Stimulated activated CD4-positive, alpha-beta T cell treated with anti-CD3 and anti-CD28 coated beads, Interleukin-4, amount 100 ng/mL, for 1 hour (primary cell): ENCODE measurements around the gene STN1.
A peak's percentile ranks its signal among the peaks of the same experiment; 100 is the strongest.

Experiments
- DNase-seq: peaks from one replicate; pipeline ENCODE4 v3.0.0-alpha.2; 2020

The STN1 gene

GRCh38 chr10:103892181-103892580 lies 25.8 kb downstream of the STN1 start:
- DNase-seq = no peak

- DNase-seq = no peak
Observed at GRCh38 chr10:103890688-103891087, 27.3 kb downstream of the STN1 start.

DNA sequence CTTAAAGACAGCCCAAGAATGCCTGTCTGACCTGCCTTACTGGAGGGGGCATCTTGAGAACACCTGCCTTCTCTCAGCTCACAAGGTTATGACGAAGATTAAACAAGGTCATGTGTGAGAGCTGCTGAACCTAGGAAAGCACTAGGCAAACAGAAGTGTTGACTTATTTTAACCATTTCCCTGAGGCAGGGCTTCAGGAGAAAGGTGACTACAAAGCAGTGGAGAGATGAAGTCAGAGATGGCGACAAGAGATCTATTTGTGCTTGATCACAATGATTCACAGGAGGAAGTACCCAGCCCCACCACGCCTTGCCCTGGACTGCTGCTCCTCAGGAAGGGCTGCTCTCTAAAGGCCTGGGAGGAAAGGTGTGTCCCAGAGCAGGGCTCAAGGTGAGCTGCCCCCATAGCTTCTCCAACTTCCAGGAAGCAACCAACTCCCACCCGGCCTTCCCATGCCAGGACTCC lies 27.8 kb downstream of the STN1 start:
- DNase-seq = no peak

- no peak for DNase-seq
Observed at GRCh38 chr10:103889121-103889720, 28.8 kb downstream of the STN1 start.

GRCh38 chr10:103888113-103888841 lies 29.7 kb downstream of the STN1 start:
- peak; percentile 11 for DNase-seq

DNA sequence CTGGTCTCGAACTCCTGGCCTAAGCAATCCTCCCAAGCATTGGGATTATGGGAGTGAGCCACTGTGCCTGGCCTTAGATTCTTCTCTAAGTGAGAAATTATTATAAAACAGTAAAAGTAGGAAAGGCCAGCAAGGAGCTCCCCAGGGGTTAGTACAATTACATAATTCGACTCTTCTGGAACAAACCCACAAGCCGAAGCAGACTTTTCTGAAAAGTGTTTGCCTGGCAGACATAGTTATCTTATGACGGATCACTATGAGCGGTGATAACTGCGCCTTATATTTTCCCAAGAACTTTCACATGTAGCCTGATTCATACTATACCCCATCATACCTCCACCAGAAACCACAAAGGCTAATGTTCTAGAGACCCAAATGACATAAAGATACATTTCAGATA lies 32.4 kb downstream of the STN1 start:
- DNase-seq = no peak

- DNase-seq = no peak
Observed at GRCh38 chr10:103884681-103885139, 33.3 kb downstream of the STN1 start.

GRCh38 chr10:103882285-103883007 lies 35.5 kb downstream of the STN1 start:
- DNase-seq = no peak

GRCh38 chr10:103881416-103882284 lies 36.3 kb downstream of the STN1 start:
- DNase-seq = no peak

DNA sequence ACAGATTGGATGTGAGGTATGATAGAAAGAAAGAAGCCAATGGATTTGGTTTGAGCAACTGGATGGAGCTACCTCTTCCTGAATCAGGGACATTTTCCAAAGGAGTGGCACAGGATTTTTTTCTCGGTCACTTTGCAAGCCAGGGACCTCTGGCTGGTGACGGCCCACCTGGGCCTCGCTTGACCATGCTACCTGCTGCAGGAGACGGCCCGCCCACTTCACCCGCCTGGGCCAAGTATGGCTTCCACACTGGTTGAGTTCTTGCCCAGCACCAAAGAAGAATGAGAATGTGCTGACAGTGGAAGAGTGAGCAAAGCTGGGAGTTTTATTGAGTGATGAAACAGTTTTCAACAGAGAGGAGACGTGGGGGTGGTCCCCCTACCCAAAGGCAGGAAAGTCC lies 38.2 kb downstream of the STN1 start:
- no peak for DNase-seq

DNA sequence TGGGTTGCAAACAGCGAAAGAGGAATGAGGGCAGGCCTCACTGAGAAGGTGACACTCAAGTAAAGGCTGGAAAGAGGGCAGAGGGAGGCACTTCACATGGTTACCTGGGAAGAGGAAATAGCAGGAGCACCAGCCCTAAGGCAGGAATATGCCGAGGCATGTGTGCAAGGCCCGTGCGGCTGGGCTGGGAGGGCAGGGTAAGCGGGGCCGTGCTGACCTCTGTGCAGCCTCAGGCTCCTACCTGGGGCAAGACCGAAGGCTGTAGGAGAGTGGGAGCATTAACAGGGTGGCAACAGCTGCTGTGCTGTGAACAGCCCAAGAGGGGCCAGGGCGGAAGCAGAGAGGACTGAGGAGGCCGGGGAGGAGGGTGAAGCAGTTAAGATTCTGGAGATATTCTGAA lies 38.6 kb downstream of the STN1 start:
- DNase-seq = no peak

DNA sequence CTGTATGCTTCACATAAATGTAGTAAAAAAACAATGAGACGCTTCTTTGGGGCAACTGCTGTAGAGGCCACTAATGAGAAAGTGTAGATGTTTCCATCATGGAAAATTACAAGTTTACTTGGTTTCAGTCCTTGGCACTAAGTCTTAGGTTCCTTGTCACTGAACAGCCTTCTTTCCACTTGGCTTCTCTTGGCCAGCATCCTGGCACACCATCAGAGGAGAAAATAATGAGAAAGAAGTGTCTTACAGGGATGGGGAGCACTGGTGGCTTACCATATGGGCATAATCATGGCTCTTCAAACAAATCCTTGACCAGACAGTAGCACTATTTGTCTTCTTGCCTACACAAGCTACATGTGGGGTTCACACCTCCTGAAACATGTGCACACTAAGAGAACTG lies 40.1 kb downstream of the STN1 start:
- DNase-seq = no peak

DNA sequence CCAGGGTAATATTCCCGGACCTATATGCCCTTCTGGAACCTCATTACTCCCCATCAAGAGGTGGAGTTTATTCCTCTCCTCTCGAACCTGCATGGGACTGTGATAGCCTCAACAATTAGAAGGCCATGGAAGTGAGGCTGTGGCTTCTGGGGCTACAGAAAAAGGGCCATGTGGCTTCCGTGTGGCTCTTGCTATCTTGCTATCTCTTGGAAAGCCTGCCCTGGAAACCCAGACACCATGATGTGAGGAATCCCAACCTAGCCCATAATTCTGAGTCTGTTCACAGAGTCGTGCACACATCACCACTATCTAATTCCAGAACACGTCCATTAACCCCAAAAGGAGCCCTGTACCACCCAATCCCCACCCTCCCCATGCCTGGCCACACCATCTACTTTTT lies 41.8 kb downstream of the STN1 start:
- no peak for DNase-seq

GRCh38 chr10:103874730-103875129 lies 43.3 kb downstream of the STN1 start:
- no peak for DNase-seq

DNA sequence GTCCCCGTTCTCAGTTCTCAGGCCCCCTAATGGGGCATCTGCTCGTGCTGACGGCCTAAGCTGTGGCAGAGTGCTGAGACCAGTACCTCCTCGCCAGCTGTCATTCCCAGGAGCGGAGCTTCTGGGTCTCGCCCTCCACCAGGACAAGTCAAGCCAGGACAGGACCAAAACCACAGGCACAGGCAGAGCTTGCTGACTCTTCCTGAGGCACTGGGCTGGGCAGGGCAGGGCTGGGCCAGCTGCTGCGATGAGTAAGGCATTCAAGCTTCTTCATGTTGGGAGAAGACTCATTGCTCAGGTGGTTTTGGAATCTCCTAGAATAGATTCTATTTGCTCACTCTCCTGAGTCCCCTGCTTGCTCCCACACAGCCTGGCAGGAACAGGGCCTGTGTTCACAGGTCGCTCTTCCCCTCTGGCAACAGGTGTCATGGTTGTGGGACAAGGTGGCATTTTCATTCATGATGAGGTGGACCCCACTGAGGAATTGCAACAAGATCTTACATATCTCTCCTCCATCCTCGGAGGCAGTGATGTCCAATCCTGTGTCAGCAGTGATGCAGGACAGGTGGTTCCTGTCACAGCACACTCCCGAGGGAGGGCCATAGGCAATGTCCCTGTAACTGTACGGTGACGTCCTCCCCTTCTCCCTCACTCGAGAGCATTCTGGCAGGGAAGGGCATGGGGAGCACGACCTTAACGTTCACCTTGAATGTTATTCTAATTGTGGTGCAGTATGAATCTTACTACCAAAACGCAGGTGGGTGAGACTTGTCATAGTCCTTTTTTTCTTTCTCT lies 45.6 kb downstream of the STN1 start:
- DNase-seq = no peak

GRCh38 chr10:103871006-103871405 lies 47.0 kb downstream of the STN1 start:
- no peak for DNase-seq

- DNase-seq = no peak
Observed at GRCh38 chr10:103870516-103870915, 47.5 kb downstream of the STN1 start.

GRCh38 chr10:103869336-103869735 lies 48.6 kb downstream of the STN1 start:
- no peak for DNase-seq

GRCh38 chr10:103868200-103868599 lies 49.8 kb downstream of the STN1 start:
- DNase-seq = no peak

DNA sequence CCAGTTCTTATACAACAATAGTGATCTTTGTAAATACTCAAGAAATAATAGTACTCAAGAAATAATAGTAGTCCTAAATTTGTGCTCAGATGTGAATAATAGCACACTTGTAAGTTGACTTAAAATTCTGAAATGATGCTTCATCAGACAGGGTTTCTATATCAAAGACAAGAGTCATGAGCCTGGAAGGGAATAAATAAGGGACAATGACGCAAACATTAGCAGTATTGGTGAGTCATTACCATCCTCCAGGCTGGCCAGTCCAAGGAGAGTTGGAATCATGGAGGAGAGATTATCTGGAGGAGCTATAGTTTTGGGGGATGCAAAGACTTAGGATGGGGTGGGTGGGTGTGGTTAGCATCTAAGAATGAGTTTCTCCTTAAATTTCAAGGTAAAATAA lies 56.5 kb downstream of the STN1 start:
- no peak for DNase-seq

DNA sequence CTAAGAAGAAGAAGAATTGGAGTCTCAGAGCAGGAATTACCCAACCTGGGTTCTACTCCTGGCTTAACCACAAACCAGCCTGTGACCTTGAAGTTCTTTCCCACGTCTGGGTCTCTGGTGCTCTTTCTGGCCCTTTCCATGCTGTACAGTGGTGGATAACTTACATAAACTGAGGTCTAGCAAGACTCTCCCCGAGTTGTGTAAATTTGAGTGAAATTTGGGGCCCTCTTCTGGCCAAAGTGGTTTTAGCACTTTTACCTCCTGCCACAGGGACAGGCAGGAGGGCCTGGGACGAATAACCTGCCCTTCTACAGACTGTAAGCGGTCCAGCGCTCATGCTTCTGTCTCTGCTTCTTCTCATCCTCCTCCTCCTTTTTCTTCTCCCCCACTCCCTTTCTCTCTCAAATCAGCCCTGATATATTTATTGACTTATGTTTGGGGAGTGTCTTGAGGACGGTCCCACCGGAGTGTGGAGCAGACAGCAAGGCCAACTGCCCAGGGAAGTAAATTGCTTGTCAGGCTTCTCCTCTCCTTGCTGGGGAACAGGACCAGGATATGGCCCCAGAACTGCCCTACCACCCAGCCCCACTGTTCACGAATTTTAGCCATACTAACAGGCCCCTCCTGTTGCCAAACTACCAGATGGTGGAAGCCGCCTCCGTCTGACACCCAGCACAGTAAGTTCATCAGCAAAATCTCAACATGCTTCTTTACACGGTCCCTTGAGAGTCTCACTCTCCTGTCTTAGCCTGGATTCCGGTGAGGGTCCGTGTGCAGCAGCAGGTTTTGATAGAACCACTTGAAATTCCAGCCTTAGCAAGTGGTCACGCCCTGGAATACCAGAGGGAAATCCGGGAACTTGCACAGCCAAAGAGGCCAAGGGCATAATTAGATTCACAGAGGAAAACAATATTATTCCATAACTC lies 58.6 kb downstream of the STN1 start:
- peak; percentile 38 for DNase-seq
